ENCODE results near the gene PAPSS2.

DNA sequence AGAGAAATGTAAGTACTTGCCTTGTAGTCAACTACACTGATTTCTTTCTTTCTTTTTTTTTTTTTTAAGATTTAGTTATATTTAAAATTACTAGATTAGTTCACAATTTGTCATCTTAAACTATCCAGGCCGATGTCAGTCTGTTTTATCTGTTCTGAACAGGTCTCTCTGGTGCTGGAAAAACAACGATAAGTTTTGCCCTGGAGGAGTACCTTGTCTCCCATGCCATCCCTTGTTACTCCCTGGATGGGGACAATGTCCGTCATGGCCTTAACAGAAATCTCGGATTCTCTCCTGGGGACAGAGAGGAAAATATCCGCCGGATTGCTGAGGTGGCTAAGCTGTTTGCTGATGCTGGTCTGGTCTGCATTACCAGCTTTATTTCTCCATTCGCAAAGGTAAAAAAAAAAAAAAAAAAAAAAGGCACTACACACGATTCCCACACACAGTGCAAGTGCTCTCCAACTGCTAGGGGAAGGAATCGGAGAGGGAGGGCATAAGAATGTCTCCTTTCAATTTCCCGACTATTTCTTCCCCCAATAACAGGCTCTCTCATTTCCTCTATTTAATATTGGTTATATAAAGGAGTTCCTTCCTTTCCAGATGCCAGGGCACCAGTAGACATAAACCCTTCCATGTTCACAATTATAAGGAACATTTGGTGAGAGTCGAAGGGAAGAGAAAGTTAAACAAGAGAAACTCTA, 53.4 kb downstream of the PAPSS2 start:
- TF ChIP-seq POLR2A (IDR thresholded peaks at IDR 0.05): no peak
- TF ChIP-seq, protein P1, sequence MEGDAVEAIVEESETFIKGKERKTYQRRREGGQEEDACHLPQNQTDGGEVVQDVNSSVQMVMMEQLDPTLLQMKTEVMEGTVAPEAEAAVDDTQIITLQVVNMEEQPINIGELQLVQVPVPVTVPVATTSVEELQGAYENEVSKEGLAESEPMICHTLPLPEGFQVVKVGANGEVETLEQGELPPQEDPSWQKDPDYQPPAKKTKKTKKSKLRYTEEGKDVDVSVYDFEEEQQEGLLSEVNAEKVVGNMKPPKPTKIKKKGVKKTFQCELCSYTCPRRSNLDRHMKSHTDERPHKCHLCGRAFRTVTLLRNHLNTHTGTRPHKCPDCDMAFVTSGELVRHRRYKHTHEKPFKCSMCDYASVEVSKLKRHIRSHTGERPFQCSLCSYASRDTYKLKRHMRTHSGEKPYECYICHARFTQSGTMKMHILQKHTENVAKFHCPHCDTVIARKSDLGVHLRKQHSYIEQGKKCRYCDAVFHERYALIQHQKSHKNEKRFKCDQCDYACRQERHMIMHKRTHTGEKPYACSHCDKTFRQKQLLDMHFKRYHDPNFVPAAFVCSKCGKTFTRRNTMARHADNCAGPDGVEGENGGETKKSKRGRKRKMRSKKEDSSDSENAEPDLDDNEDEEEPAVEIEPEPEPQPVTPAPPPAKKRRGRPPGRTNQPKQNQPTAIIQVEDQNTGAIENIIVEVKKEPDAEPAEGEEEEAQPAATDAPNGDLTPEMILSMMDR (IDR thresholded peaks at IDR 0.05): no peak
